ENCODE measurements around the gene MAP7.
"Not testable (repeated sequence)": the region's sequence is repeated elsewhere in the genome, so short reads cannot be mapped to it uniquely, and the experiment has no call there.

MAP7 gene

DNA sequence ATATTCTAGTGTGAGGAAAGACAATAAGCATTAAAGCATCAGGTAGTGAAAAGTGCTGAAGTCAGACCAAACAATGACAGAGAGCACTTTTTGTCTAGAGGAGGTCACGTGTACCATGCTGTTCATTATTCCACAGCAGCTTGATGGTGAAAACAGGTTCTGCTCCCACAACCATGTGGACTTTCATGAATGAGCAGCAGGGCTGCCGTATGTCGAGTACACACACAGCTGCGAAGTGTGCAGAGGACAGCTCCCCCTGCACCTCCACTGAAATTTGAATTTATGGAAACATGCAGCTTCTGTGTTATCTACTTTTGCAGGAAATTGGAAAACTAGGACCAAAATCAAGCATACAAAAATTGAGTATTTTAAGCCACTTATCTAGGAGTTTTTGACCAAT lies 85.3 kb downstream of the MAP7 start:
- no peak for DNase-seq

DNA sequence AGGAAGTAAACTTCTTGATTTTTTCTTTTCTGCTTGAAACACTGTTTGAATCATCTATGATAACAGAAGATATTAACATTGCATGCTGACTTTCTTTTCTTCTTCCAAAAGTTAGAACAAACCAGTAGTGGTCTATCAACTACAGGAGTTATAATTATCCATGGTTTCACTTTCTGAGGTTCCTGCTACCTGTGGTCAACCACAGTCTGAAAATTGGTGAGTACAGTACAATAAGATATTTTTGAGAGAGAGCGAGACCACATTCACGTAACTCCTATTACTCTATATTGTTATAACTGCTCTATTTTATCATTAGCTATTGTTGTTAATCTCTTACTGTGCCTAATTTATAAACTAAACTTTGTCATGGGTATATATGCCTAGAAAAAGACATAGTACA lies 86.1 kb downstream of the MAP7 start:
- DNase-seq: no peak

DNA sequence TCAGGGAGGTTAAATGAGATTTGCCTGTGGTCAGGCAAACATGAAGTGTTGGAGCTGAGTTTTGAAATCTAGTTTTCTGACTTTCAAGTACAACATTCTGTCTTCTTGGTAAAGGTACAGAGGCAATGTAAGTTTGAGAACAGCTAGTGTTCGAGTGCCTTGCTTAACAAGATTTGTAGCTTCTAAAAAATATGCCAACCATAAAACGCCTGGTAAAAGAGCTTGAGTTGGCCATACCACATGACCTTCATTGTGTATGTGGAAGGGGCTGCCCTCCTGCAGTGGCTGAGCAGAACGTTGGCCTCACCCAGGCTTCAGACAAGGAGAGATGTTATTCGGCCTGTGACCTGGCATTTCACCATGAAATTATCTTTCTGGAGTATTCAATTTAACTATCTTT lies 86.5 kb downstream of the MAP7 start:
- DNase-seq: no peak

DNA sequence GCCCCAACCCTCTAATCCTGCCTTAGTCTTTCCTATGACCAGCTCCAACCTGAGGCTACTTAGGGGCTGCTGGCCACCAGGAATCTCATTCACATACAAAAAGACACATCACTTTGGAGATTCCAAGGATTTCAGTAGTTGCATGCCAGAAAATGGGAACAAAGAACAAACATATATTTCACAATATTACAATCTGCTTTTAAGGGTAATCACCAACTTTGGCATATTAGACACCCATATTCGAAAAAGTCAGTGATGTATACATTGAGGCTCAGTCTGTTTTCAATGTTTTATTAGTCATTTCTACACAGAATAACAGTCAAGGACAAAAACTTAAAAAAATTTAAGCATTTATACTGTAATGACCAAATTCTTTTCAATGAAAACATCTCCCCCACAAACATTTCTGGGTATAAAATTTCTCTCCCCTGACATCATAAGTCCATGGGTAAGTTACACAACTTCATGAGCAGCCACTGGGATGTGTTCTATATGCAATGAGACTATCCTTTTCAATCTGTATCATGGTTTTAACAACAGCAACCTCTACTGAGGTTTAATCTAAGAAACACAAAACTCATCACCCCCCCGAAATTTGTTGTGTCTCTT lies 103.5 kb downstream of the MAP7 start:
- DNase-seq: no peak

DNA sequence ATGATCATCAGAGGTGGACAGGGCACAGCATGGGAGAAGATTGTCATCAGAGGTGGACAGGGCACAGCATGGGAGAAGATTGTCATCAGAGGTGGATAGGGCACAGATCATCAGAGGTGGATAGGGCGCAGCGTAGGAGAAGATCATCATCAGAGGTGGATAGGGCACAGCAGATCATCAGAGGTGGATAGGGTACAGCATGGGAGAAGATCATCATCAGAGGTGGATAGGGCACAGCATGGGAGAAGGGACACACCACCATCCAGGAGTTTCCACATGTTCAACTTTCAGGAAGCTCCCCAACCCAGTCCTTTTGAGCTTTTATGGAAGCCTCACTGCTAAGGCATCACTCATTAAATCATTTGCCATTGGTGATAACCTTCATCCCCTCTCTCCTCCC lies 104.1 kb downstream of the MAP7 start:
- no peak for DNase-seq

DNA sequence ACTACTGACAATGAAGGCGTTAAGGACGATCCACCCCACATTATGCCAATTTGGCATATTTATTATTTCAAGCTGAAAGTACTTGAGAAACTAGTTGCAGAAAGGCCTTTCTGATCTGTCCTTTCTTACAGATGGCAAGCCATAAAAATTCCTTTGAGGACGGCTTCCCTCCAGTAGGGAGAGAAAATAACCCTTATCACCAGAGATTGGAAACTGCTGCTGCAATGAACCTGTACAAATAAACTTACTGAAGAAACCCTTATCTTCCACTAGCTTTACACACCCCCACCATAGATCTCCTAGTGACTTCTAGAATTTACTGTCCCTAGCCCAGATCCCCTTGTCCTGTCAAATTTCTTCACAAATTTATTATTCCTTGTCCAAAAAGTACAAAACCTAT lies 105.2 kb downstream of the MAP7 start:
- DNase-seq: no peak

DNA sequence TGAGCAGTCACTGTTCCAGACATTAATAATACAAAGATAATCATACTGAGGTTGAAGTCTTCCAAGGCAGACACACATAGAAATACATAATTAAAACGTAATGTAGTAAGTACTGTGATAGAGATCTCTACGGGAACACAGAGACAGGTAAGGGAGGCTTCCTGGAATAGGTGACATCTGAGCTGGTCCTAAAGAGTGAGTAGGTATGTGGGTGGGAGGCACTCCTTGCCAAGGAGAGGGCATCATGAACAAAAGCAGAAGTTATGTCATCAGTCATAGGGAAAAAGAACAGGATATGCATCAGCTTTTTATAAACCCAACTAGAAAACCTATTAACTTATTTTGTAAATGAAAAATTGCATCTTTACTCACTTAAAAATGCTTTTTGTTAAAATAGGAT lies 110.0 kb downstream of the MAP7 start:
- DNase-seq: no peak

DNA sequence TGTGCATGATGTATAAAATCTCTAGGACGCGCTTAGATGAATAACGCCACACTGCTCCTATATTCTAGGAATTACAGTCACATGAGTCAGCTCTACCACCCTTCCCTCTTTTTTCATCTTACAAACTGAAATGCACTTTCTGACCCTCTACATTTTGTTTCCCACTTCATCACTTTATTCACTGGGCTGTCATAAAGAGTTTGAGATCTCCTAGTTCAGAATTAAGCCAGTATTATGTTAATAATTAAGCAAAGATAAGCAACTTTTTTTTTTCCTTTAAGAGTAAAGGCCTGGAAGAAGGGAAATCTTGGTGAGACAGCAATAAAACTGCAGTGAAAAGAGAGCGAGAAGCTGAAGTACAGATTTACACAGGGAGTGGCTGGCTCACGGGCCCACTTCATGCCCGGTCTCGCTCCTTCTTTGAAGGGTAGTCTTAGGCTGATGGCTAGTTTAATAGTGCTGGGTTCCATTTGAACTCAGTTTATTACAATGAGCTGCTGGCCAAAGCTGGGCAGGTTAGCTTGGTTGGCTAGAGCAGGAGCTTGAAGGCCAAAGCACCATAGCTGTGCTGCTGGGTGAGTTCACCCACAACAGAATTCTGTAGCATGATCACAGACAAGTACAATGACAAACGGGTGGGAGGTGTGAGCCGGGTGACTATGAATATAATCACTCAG lies 110.6 kb downstream of the MAP7 start:
- DNase-seq: no peak

DNA sequence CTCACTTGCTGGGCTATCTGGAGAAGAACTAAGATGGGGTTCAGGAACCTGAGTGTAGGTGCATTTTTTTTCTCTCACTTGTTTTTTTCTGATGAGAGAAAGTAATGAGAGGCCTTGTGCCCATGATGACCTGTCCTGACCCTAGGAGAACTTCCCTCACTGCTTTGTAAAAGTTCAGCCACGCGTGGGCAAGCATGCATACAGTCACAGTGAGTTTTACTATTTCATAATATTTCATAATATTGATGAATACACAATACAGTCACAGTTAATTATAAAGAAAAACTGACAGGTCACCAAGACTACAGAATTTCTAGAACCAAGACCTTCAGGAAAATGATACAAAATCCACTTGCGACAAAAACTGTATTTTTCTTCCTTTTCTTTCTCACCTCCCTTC lies 111.8 kb downstream of the MAP7 start:
- no peak for DNase-seq

DNA sequence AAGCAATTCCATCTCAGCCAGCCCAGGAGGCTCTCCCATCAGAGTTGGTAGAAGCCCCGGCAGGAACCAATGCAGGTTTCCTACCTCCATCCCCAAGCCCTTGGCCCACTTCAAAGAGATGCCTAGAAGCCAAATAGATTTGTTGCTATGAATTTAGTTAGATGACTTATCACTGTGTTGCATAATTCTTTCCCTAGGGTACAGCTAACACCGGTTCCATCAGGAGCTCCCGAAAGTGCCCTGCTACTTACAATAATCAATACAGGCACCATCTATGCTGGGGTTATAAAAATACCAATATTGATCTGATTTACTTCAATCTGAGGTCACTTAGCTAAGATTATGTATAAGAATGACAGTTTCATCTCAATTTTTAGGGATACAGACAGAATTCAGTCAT lies 113.0 kb downstream of the MAP7 start:
- no peak for DNase-seq

DNA sequence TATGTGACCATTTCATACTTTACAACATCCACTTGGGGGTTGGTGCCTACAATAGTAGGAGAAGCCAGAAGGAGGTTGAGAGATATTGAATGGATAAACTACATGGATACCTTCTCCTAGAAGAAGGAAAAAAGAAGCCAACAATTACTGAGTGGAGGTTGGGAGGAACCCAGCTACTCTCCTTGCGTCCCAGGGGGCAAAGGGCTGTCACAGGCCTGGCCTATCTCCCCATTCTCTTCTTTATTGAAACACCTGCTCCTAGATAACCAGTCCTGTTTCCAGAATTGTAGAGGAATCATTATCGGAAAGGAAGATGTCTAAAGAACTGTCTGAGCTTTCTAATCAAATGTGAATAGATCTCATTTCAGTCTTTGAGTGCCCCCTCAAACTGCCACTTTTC lies 115.1 kb downstream of the MAP7 start:
- DNase-seq: no peak

DNA sequence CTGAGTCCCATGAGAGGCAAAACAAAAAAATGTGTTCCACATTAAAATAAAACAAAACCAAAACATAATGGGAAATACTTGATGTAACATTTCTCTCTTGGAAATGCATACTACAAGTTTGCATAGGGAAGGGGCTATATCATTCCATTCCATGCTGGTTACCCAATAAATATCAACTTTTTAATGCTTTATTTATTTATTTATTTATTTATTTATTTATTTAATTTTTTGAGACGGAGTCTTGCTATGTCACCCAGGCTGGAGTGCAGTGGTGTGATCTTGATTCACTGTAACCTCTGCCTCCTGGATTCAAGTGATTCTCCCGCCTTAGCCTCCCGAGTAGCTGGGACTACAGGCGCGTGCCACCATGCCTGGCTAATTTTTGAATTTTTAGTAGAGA lies 118.9 kb downstream of the MAP7 start:
- DNase-seq: not testable (repeated sequence)

DNA sequence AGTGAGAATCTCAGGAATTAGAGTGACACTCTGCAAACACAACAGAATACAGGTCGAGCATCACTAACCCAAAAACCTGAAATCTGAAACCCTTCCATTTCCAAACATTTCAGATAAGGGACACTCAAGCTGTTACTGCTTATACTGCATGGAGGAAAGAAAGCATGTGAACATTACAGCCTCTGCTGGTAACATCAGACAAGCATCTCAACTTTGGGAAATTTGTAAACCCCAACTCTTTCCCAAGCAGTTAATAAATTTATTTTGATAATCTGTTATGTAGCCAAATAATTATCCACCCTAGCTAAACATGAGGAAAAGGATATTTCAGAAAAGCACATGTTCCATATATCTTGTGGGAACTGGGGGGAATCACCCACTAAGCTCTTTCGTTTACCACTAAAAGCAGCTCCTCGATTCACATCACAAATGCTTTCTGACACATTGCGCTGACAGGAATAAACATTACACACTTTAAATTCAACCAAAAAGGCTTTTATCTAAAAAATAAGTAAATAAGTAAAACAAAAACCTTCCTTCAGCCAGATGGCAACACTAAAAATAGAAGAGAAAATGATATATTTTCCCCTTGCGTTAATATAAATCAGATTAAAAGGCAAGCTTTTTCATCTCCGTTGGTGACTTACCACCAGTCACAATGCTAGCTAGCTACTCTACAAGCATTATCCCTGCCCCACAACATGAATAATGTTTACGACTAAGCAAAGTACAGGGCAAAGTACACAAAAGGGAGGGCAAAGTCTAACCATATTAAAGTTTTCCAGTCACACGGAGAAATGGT lies 120.8 kb downstream of the MAP7 start:
- no peak for DNase-seq

DNA sequence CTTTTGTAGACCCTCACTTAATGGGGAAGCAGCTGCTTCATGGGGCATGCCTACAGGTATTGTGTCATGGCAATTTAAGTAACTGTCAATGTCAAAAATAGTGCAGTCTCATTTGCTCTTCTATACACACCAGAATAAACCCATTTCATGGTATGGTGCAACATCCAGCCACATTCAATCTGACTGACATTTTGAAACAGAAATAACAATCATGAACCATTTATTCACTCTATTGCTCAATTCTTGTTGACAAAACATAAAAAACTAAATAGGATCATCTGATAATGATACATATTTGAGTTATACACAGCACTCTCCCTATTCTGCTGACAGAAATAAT lies 122.9 kb downstream of the MAP7 start:
- no peak for DNase-seq

DNA sequence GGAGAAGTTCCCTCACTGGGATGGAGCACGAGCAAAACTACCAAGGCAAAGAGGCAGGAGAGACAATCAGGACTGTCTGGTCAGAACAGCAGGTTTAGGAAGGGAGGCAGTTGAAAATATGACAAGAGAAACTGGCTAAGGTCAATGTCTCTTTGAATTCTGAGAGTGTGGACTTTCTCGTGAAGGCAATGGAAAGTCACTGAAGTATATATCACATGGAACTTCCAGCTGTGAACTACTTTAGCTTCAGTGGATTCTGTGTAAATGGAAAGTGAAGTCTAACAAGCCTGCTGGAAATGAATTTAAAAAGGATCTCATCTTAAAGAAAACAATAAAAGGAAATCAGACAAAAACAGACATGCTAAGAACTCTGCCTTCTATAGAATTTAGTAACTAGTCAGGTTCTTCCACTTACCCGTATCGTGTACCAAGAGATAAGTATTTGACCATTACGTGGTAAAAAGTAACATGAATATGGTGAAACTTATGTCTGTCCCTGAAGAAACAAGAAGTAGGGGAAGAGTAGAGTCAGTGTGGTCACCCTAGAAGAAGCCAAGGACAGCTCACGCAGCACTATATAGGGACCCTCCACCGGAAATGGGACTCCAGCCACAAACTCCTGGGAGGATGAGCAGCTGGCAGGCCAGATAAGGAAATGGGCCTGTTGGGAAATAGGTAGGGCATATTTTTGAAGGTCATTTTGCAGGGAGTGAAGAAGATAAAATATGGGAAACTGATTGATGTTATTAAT lies 123.4 kb downstream of the MAP7 start:
- DNase-seq: no peak

DNA sequence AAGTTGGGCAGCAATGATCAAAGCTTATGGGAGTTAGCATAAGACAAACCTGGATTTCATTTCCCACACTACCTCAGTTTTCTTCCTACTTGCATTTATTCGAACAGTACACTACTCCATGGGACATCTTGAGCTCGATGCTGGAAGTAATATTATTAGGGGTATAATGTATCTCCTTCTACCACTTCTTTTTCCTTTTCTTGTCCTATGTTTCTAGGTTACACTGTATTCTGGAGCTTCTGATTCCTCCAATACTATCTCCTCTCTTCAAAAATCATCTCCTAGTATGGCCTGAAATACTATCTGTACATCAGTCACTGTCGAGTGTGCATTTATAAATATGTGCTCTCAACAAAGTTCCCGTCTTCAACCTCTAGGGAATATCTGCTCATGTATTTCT lies 124.4 kb downstream of the MAP7 start:
- DNase-seq: no peak

DNA sequence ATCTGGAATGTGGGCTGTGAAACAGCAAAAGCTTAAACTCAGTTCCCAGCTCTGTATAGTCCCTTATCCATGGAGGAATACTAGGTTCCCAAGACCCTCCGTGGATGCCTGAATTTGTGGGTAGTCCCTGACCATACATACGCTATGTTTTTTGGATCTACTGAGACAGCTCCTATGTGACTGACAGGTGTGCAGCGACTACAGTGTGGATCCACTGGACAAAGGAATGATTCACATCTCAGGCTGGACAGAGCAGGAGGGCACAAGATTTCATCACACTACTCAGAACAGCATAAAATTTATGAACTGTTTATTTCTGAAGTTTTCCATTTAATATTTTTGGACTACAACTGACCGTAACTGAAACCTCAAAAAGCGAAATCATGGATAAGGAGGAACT lies 125.3 kb downstream of the MAP7 start:
- no peak for DNase-seq

DNA sequence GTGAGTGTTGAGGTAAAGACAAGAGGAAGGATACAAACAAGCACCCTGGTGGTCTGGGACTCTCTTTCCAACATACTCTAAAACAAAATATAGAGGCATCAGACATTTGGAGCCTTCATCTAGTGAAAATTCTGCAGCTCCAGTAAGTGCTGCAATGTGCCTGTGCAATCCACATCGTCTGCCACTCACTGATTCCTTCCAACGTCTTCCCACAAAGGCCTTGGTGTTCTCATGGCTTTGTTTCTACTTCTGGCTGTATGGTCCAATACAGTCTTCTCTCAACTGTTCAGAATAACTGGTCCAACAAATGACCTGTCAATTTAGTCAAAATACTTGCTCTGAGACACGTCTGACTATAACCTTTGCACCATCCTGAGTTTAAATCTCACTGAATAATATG lies 125.8 kb downstream of the MAP7 start:
- DNase-seq: no peak

DNA sequence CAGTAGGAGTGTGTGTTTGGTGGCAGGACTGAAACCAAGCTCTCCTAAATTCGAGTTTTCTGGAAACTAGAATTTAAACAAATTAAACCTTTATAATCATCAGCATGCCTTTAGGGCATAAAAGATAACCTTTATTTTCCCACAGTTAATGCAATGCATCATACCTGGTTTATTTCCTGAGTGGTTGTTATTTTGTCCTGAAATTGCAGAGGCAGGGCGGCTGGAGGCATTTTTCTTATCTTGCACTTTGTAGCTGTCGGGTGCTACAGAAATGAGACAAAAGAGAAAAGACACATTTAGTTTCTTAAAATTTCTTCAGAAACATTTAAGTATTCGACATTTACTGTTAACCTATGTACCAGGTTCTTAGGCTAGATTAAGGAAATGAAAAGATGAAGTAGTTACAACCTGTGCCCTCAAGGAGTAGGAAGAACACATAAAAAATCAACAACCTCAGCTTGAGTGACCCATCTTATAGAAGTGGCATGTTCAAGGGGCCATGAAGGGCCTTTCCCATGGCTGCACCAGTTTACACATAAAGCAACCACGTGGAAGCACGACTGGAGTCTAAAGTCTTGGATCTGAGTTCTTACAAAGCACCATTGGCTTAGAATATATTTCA lies 128.6 kb downstream of the MAP7 start:
- DNase-seq: no peak

DNA sequence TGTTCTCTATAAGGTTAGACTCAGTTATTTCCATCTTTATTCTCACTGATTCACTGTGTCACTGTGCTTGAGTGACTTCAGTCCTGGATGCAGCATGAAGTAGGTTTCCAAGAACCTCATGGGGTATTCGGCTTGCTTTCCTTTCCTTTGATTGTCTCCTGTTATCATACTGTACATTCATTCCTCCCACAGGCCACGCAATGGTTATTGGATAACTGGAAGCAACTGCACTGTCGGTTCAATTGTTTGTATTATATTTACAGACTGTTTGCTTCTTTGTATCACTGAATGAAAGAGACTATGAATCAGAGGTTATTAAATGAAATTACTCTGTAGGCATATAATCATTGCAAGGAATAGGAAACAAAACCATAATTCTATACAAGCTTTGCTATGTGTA lies 129.4 kb downstream of the MAP7 start:
- DNase-seq: no peak

DNA sequence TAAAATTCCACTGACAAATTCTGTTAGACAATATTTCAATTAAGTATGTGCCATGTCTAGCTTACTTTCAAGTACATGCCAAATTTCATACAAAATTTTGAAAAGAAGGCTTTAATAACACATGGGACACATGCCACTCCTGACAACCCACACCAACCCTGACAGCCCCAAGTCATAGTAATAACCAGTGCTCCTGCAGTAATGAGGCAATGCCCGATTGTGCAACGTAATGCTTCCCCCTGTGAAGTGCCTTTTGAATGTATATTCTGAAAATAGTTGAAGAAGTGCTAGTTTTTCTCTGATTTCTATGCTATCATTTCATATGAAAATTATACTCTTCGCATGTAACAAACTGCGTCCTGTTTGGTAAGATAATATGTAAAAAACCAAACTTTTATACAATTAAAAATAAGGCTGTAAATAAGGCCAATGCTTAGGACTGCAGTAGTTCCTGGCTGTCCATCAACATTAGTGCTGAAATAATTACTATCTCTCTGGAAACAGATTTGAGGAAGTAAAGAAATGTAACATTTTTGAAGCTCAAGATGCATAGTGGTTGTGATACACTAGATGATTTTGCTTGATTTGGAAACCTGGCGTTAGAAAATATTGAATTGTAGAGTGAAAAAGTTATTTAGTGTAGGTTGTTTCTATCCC lies 134.7 kb downstream of the MAP7 start:
- DNase-seq: no peak

DNA sequence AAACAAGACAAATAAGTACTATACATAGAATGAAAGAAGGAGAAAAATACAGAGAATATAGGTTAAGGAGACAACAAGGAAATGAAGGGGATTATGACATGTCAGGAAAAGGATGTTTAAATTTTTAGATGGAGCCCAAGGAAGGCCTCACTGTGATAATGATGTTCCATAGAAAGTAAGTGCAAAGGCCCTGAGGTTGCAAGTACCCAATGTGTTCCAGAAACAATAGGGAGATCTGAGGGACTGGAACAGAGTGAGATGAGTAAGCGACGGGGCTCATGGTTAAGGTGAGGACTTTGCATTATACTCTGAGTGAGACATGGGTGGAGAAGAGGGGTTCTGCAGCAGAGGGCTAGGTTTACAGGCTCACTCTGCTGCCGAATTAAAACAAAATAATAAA lies 137.8 kb downstream of the MAP7 start:
- no peak for DNase-seq
